GM23338 (cell line): ENCODE measurements around the gene GRID1.

Source experiments
- CREB1 ChIP-seq: fragments of 250-450 bp; sonication (Bioruptor Pico); IDR thresholded peaks from 2 replicates; pipeline ENCODE4 v1.5.0; 2020; ENCODE audit warnings: low read depth, mild to moderate bottlenecking, moderate library complexity
- CTCF ChIP-seq, 2 experiments: fragments of 200-600 bp in 1 of 2; sonication (generic) in 1 of 2; conservative IDR thresholded peaks; 2 replicates each; pipeline versions ENCODE4 v1.5.1 to v1.6.1; 2016 to 2017; ENCODE audit warnings: antibody characterized with exemption in 2 of 2, low read depth in 2 of 2, mild to moderate bottlenecking in 2 of 2, moderate library complexity in 1 of 2
- ETS1 ChIP-seq: IDR thresholded peaks from 2 replicates; pipeline ENCODE4 v1.6.1; 2016; ENCODE audit warnings: antibody characterized with exemption
- EZH2 ChIP-seq: fragments of 200-600 bp; sonication (generic); IDR thresholded peaks from one replicate; pipeline ENCODE4 v1.8.0; 2017; ENCODE audit warnings: antibody characterized with exemption, mild to moderate bottlenecking, low read depth; ENCODE audit not compliant: unreplicated experiment
- EZH2phosphoT487 ChIP-seq: fragments of 200-600 bp; sonication (generic); IDR thresholded peaks from one replicate; pipeline ENCODE4 v1.8.1; 2018; ENCODE audit warnings: antibody characterized with exemption; ENCODE audit not compliant: unreplicated experiment
- JUNB ChIP-seq: IDR thresholded peaks from one replicate; pipeline ENCODE4 v1.6.1; 2016; ENCODE audit warnings: antibody characterized with exemption; ENCODE audit not compliant: unreplicated experiment
- POLR2AphosphoS5 ChIP-seq: IDR thresholded peaks from 2 replicates; pipeline ENCODE4 v1.6.1; 2016; ENCODE audit warnings: antibody characterized with exemption, low read depth
- REST ChIP-seq: IDR thresholded peaks from one replicate; pipeline ENCODE4 v1.6.1; 2018; ENCODE audit warnings: antibody characterized with exemption; ENCODE audit not compliant: unreplicated experiment
- STAT1 ChIP-seq: IDR thresholded peaks from one replicate; pipeline ENCODE4 v1.6.1; 2016; ENCODE audit warnings: antibody characterized with exemption; ENCODE audit not compliant: unreplicated experiment
- ZNF114 ChIP-seq: fragments of 250-450 bp; sonication (Bioruptor Pico); IDR thresholded peaks from 2 replicates; pipeline ENCODE4 v1.5.0; 2020; ENCODE audit warnings: mild to moderate bottlenecking, moderate library complexity
- ZNF331 ChIP-seq: fragments of 250-450 bp; sonication (Bioruptor Pico); IDR thresholded peaks from 2 replicates; pipeline ENCODE4 v1.5.0; 2020; ENCODE audit warnings: low read depth, mild to moderate bottlenecking, moderate library complexity

GRCh38 chr10:85602306-85602705 is 764.3 kb downstream of the GRID1 start:
- TF ChIP-seq EZH2 (no peak), CTCF (conservative IDR thresholded peaks at IDR 0.05; ENCODE audit: low read depth in 2 of 2) (no peak), REST (no peak), EZH2phosphoT487 (no peak), ZNF114 (CRISPR knock-in tag) (no peak), POLR2AphosphoS5 (no peak), STAT1 (no peak), ETS1 (no peak), CREB1 (no peak), JUNB (no peak), ZNF331 (CRISPR knock-in tag) (no peak)
